K562 (cell line): ENCODE measurements around the gene SIRPD. TPM values are rescaled to one million over a fixed set of nuclear protein-coding genes. Genes with fewer than 3 reads are reported as not detected.

Experiments used
- ATAC-seq: fragments of 200-7000 bp; cut with Tn5 transposase; 3 replicates; pipeline ENCODE4 v1.9.1; 2020; ENCODE audit warnings: moderate library complexity
- BruUV-seq: library from RNA; stranded (reverse); fragments of 400-500 nt; replicated peaks from 2 replicates; lab custom pipeline; 2021; lab: Mats Ljungman, UMichigan
- CTCF ChIA-PET: fragments of 300-600 bp; formaldehyde crosslinking; extraction: SDS; loops from one replicate; lab custom pipeline; 2021; ENCODE audit warnings: low intra/inter-chr PET ratio; lab: Yijun Ruan, JAX
- POLR2A ChIA-PET: fragments of 300-600, 350-650 bp; sonication (Branson Sonifier 250); formaldehyde crosslinking; extraction: SDS; loops from one replicate; lab custom pipeline; 2021; ENCODE audit warnings: antibody characterized with exemption, inconsistent platforms; lab: Yijun Ruan, JAX
- DNase-seq, 4 experiments: peaks; one replicate each; pipeline versions ENCODE4 v3.0.0 to v3.0.0-alpha.2; 2011 to 2018; ENCODE audit warnings: low spot score in 3 of 4, mixed read lengths in 3 of 4; ENCODE audit errors: extremely low read depth in 1 of 4
- FAIRE-seq: peaks from 2 replicates; lab custom pipeline; 2011; peaks lifted over from hg19 to GRCh38; lab: Jason Lieb, UNC
- H2AFZ ChIP-seq: 2 replicates; pipeline ENCODE4 v1.6.0; 2011; ENCODE audit warnings: low read depth, low read length, control low read depth, inconsistent platforms
- H3K27ac ChIP-seq: fragments of 200-600 bp; 3 replicates; pipeline ENCODE4 v1.8.0; 2011; ENCODE audit warnings: low read depth, mild to moderate bottlenecking, control low read depth, inconsistent platforms, low read length, moderate library complexity, mixed read lengths; ENCODE audit errors: extremely low read depth
- H3K27me3 ChIP-seq, 2 experiments: fragments of 300-600 bp in 1 of 2; 2 replicates in 1 of 2; 3 replicates in 1 of 2; pipeline versions ENCODE4 v1.6.0 to v1.8.0; 2011; ENCODE audit warnings: inconsistent platforms in 2 of 2, low read length in 2 of 2, mild to moderate bottlenecking in 1 of 2, mixed read lengths in 1 of 2, moderate library complexity in 1 of 2; ENCODE audit not compliant: control insufficient read depth in 2 of 2, insufficient read depth in 2 of 2
- H3K36me3 ChIP-seq: fragments of 300-600 bp; 3 replicates; pipeline ENCODE4 v1.8.0; 2011; ENCODE audit warnings: mild to moderate bottlenecking, low read length, inconsistent platforms; ENCODE audit not compliant: control insufficient read depth, insufficient read depth
- H3K4me1 ChIP-seq, 2 experiments: fragments of 200-600 bp in 1 of 2; replicated peaks in 1 of 2; 2 replicates in 1 of 2; 3 replicates in 1 of 2; pipeline versions ENCODE4 v1.5.1 to v1.8.0; 2011; ENCODE audit warnings: inconsistent platforms in 2 of 2, low read length in 2 of 2, mild to moderate bottlenecking in 1 of 2, mixed read lengths in 1 of 2, moderate library complexity in 1 of 2; ENCODE audit not compliant: control insufficient read depth in 2 of 2, insufficient read depth in 2 of 2
- H3K4me2 ChIP-seq: 2 replicates; pipeline ENCODE4 v1.6.1; 2011; ENCODE audit warnings: low read length, control low read depth, inconsistent platforms, mixed read lengths; ENCODE audit not compliant: insufficient read depth
- H3K4me3 ChIP-seq: fragments of 200-600 bp; sonication (generic), shearing (Covaris generic); 2 replicates; pipeline ENCODE4 v1.5.1; 2016; ENCODE audit warnings: control low read depth, inconsistent platforms
- H3K79me2 ChIP-seq: fragments of 200-600 bp; 3 replicates; pipeline ENCODE4 v1.8.0; 2011; ENCODE audit warnings: low read length, inconsistent platforms; ENCODE audit not compliant: control insufficient read depth, insufficient read depth
- H3K9ac ChIP-seq, 2 experiments: 2 replicates each; pipeline versions ENCODE4 v1.6.0 to v1.6.1; 2011; ENCODE audit warnings: low read depth in 2 of 2, low read length in 2 of 2, control low read depth in 1 of 2, inconsistent platforms in 1 of 2, mild to moderate bottlenecking in 1 of 2, mixed read lengths in 1 of 2; ENCODE audit not compliant: insufficient read depth in 1 of 2
- H3K9me1 ChIP-seq: one replicate; pipeline ENCODE4 v1.6.0; 2011; ENCODE audit warnings: inconsistent platforms, mild to moderate bottlenecking, low read length, moderate library complexity; ENCODE audit not compliant: control insufficient read depth, insufficient read depth
- H3K9me3 ChIP-seq: replicated peaks from 2 replicates; pipeline ENCODE4 v1.5.1; 2011; ENCODE audit warnings: low read depth, low read length, inconsistent platforms; ENCODE audit not compliant: control insufficient read depth, insufficient read depth
- H4K20me1 ChIP-seq: replicated peaks from 2 replicates; pipeline ENCODE4 v1.6.1; 2011; ENCODE audit warnings: low read length, inconsistent platforms, mixed read lengths; ENCODE audit not compliant: control insufficient read depth, insufficient read depth
- BRCA1 ChIP-seq, 2 experiments: fragments of 450-650 bp in 1 of 2; sonication (generic) in 1 of 2; formaldehyde crosslinking in 1 of 2; IDR thresholded peaks; 2 replicates each; pipeline versions ENCODE4 v1.5.0 to v1.6.1; 2017 to 2020; ENCODE audit warnings: mild to moderate bottlenecking in 1 of 2, missing genetic modification reagents in 1 of 2
- DACH1 ChIP-seq: fragments of 450-650 bp; IDR thresholded peaks from 2 replicates; pipeline ENCODE4 v1.6.1; 2018; ENCODE audit not compliant: partially characterized antibody
- MECOM ChIP-seq: fragments of 250-450 bp; sonication (Bioruptor Pico); IDR thresholded peaks from 2 replicates; pipeline ENCODE4 v1.8.0; 2022; ENCODE audit warnings: inconsistent platforms
- MEIS2 ChIP-seq: fragments of 450-650 bp; IDR thresholded peaks from 2 replicates; pipeline ENCODE4 v1.6.1; 2014; ENCODE audit warnings: mild to moderate bottlenecking; ENCODE audit not compliant: partially characterized antibody
- SPI1 ChIP-seq: IDR thresholded peaks from 2 replicates; pipeline ENCODE4 v1.6.1; 2011; ENCODE audit warnings: low read depth, low read length, control low read depth, borderline replicate concordance
- TEAD1 ChIP-seq, 2 experiments: fragments of 450-650 bp in 1 of 2; sonication (generic) in 1 of 2; formaldehyde crosslinking; IDR thresholded peaks; 2 replicates each; pipeline versions ENCODE4 v1.4.0 to v1.8.0; 2020 to 2022; ENCODE audit warnings: mild to moderate bottlenecking in 2 of 2, missing genetic modification reagents in 1 of 2
- TFE3 ChIP-seq: fragments of 450-650 bp; formaldehyde crosslinking; IDR thresholded peaks from 2 replicates; pipeline ENCODE4 v1.4.0; 2020; ENCODE audit warnings: mild to moderate bottlenecking, mixed read lengths
- WGBS: fragments of 100-300 bp; shearing (Covaris generic); methylation state at CpG from one replicate; pipeline ENCODE4 v1.1.6; 2016; ENCODE audit warnings: low coverage, mixed read lengths; ENCODE audit not compliant: insufficient coverage; ENCODE audit errors: missing lambda C conversion rate; 5-methylcytosine and 5-hydroxymethylcytosine counted together
- in situ Hi-C: fragments of 300-500 bp; cut with MboI; formaldehyde crosslinking; loops from 4 replicates; pipeline ENCODE4 v1.15.0; 2018; ENCODE audit warnings: inconsistent platforms, mixed read lengths
- intact Hi-C: fragments of 100-400 bp; cut with micrococcal nuclease; formaldehyde crosslinking; loops from 2 replicates; pipeline ENCODE4 v1.14.2; 2022
- polyA plus RNA-seq, 8 experiments: library from polyadenylated mRNA; depleted of rRNA in 4 of 8; stranded (reverse) in 5 of 8; unstranded in 3 of 8; fragments of >200 nt; fragmentation: Nextera tagmentation in 2 of 8; fragmentation: Illumina TruSeq in 1 of 8; extraction: Ambion mirVana in 2 of 8; extraction: Trizol in 1 of 8; gene quantifications; 2 replicates each; pipeline versions ENCODE4 v1.2.1 to v1.2.3, GENCODE V29; 2011 to 2014; ENCODE audit warnings: inconsistent platforms in 1 of 8, missing spikeins in 1 of 8
- total RNA-seq, 7 experiments: library from RNA; depleted of rRNA in 6 of 7; stranded (reverse); fragments of >200 nt in 6 of 7; fragmentation: Illumina TruSeq in 2 of 7; extraction: Trizol in 2 of 7; gene quantifications; 2 replicates each; pipeline versions ENCODE4 v1.2.1 to v1.2.3, GENCODE V29; 2011 to 2021; ENCODE audit warnings: low replicate concordance in 1 of 7

The SIRPD gene
- total and polyA plus RNA-seq, 9 of the 15 experiments (the other 6 are each of a cell fraction or from before 2014, with no cell fraction given), result not detected

GRCh38 chr20:1524004-1524403, 33.5 kb downstream of the SIRPD start (continued):
- TF ChIP-seq SPI1 (peak; percentile 87), TEAD1 (CRISPR knock-in tag; IDR thresholded peaks at IDR 0.05) (no peak), MECOM (no peak), MEIS2 (peak; percentile 18), DACH1 (no peak)

DNA sequence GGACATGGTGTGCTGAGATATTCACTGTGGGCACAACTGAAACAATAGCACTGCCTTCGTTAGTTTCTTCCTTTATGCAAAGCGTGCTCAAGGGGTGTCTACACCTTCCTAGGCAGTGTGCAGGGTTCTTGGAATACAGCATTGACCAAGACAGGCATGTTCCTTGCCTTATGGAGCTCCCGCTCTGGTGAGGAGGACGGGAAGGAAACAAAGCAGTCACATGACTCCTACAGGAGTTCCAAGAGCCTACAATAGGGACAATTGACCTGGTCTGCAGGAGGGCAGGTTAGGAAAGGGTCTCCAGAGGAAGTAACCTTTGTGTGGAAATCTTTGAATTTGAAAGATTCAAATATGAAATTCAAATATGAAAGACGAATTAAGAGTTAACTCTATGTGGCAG, 40.5 kb downstream of the SIRPD start:
- intact Hi-C loops (no loop called here), in situ Hi-C loops (loop anchor here (25.0 kb wide), 1 partner anchor 245 kb away; no protein-coding TSS in a partner anchor)
- FAIRE-seq (no peak), DNase-seq (no peak), ATAC-seq (no peak)
- Histone ChIP-seq H3K36me3 (no peaks in the 10 kb centered on the region), H2AFZ (no peak overlapping the region), H3K9me3 (no peaks in the 10 kb centered on the region), H3K4me3 (no peak overlapping the region), H3K27ac (no peak overlapping the region), H3K9me1 (peaks cover 2% of the 10 kb centered on the region), H4K20me1 (no peaks in the 10 kb centered on the region), H3K4me2 (no peak overlapping the region), H3K79me2 (no peaks in the 10 kb centered on the region), H3K27me3 (no peaks in the 10 kb centered on the region), H3K9ac (no peak overlapping the region), H3K4me1 (no peaks in the 10 kb centered on the region)
- peak; percentile 51 for TF ChIP-seq TFE3
- TF ChIP-seq BRCA1 (IDR thresholded peaks at IDR 0.05), result no peak
- TF ChIP-seq BRCA1 (CRISPR knock-in tag; IDR thresholded peaks at IDR 0.05), result no peak
- BruUV-seq, result no TSS peak
- ChIA-PET POLR2A (no interaction called here), CTCF (no interaction called here)
- WGBS, result 0% methylated on average over 4 of the region's 5 CpGs
